K562 (cell line): ENCODE results near the gene CHST8. TPM values are rescaled to one million over a fixed set of nuclear protein-coding genes. Genes with fewer than 3 reads are reported as not detected.

Experiments
- ATAC-seq: fragments of 200-7000 bp; cut with Tn5 transposase; 3 replicates; pipeline ENCODE4 v1.9.1; 2020; ENCODE audit warnings: moderate library complexity
- BruUV-seq: library from RNA; stranded (reverse); fragments of 400-500 nt; replicated peaks from 2 replicates; lab custom pipeline; 2021; lab: Mats Ljungman, UMichigan
- CTCF ChIA-PET: fragments of 300-600 bp; formaldehyde crosslinking; extraction: SDS; loops from one replicate; lab custom pipeline; 2021; ENCODE audit warnings: low intra/inter-chr PET ratio; lab: Yijun Ruan, JAX
- POLR2A ChIA-PET: fragments of 300-600, 350-650 bp; sonication (Branson Sonifier 250); formaldehyde crosslinking; extraction: SDS; loops from one replicate; lab custom pipeline; 2021; ENCODE audit warnings: antibody characterized with exemption, inconsistent platforms; lab: Yijun Ruan, JAX
- DNase-seq, 4 experiments: peaks; one replicate each; pipeline versions ENCODE4 v3.0.0 to v3.0.0-alpha.2; 2011 to 2018; ENCODE audit warnings: low spot score in 3 of 4, mixed read lengths in 3 of 4; ENCODE audit errors: extremely low read depth in 1 of 4
- FAIRE-seq: peaks from 2 replicates; lab custom pipeline; 2011; peaks lifted over from hg19 to GRCh38; lab: Jason Lieb, UNC
- H2AFZ ChIP-seq: 2 replicates; pipeline ENCODE4 v1.6.0; 2011; ENCODE audit warnings: low read depth, low read length, control low read depth, inconsistent platforms
- H3K27ac ChIP-seq: fragments of 200-600 bp; 3 replicates; pipeline ENCODE4 v1.8.0; 2011; ENCODE audit warnings: low read depth, mild to moderate bottlenecking, control low read depth, inconsistent platforms, low read length, moderate library complexity, mixed read lengths; ENCODE audit errors: extremely low read depth
- H3K27me3 ChIP-seq, 2 experiments: fragments of 300-600 bp in 1 of 2; 2 replicates in 1 of 2; 3 replicates in 1 of 2; pipeline versions ENCODE4 v1.6.0 to v1.8.0; 2011; ENCODE audit warnings: inconsistent platforms in 2 of 2, low read length in 2 of 2, mild to moderate bottlenecking in 1 of 2, mixed read lengths in 1 of 2, moderate library complexity in 1 of 2; ENCODE audit not compliant: control insufficient read depth in 2 of 2, insufficient read depth in 2 of 2
- H3K36me3 ChIP-seq: fragments of 300-600 bp; 3 replicates; pipeline ENCODE4 v1.8.0; 2011; ENCODE audit warnings: mild to moderate bottlenecking, low read length, inconsistent platforms; ENCODE audit not compliant: control insufficient read depth, insufficient read depth
- H3K4me1 ChIP-seq, 2 experiments: fragments of 200-600 bp in 1 of 2; replicated peaks in 1 of 2; 2 replicates in 1 of 2; 3 replicates in 1 of 2; pipeline versions ENCODE4 v1.5.1 to v1.8.0; 2011; ENCODE audit warnings: inconsistent platforms in 2 of 2, low read length in 2 of 2, mild to moderate bottlenecking in 1 of 2, mixed read lengths in 1 of 2, moderate library complexity in 1 of 2; ENCODE audit not compliant: control insufficient read depth in 2 of 2, insufficient read depth in 2 of 2
- H3K4me2 ChIP-seq: 2 replicates; pipeline ENCODE4 v1.6.1; 2011; ENCODE audit warnings: low read length, control low read depth, inconsistent platforms, mixed read lengths; ENCODE audit not compliant: insufficient read depth
- H3K4me3 ChIP-seq: fragments of 200-600 bp; sonication (generic), shearing (Covaris generic); 2 replicates; pipeline ENCODE4 v1.5.1; 2016; ENCODE audit warnings: control low read depth, inconsistent platforms
- H3K79me2 ChIP-seq: fragments of 200-600 bp; 3 replicates; pipeline ENCODE4 v1.8.0; 2011; ENCODE audit warnings: low read length, inconsistent platforms; ENCODE audit not compliant: control insufficient read depth, insufficient read depth
- H3K9ac ChIP-seq, 2 experiments: 2 replicates each; pipeline versions ENCODE4 v1.6.0 to v1.6.1; 2011; ENCODE audit warnings: low read depth in 2 of 2, low read length in 2 of 2, control low read depth in 1 of 2, inconsistent platforms in 1 of 2, mild to moderate bottlenecking in 1 of 2, mixed read lengths in 1 of 2; ENCODE audit not compliant: insufficient read depth in 1 of 2
- H3K9me1 ChIP-seq: one replicate; pipeline ENCODE4 v1.6.0; 2011; ENCODE audit warnings: inconsistent platforms, mild to moderate bottlenecking, low read length, moderate library complexity; ENCODE audit not compliant: control insufficient read depth, insufficient read depth
- H3K9me3 ChIP-seq: replicated peaks from 2 replicates; pipeline ENCODE4 v1.5.1; 2011; ENCODE audit warnings: low read depth, low read length, inconsistent platforms; ENCODE audit not compliant: control insufficient read depth, insufficient read depth
- H4K20me1 ChIP-seq: replicated peaks from 2 replicates; pipeline ENCODE4 v1.6.1; 2011; ENCODE audit warnings: low read length, inconsistent platforms, mixed read lengths; ENCODE audit not compliant: control insufficient read depth, insufficient read depth
- CCNT2 ChIP-seq: IDR thresholded peaks from 2 replicates; pipeline ENCODE4 v1.6.1; 2011; ENCODE audit warnings: borderline replicate concordance, low read depth, mild to moderate bottlenecking, moderate library complexity, mixed read lengths, low read length; ENCODE audit not compliant: insufficient read length; ENCODE audit errors: extremely low read depth
- CXXC5 ChIP-seq: fragments of 250-450 bp; sonication (Bioruptor Pico); IDR thresholded peaks from 2 replicates; pipeline ENCODE4 v1.8.0; 2022; ENCODE audit warnings: inconsistent platforms, mild to moderate bottlenecking, moderate library complexity
- ELF4 ChIP-seq: fragments of 450-650 bp; formaldehyde crosslinking; IDR thresholded peaks from 2 replicates; pipeline ENCODE4 v1.4.0; 2022; ENCODE audit warnings: missing genetic modification characterization
- FOXJ3 ChIP-seq: sonication (generic); formaldehyde crosslinking; IDR thresholded peaks from 2 replicates; pipeline ENCODE4 v1.4.0; 2020; ENCODE audit warnings: mild to moderate bottlenecking, missing genetic modification reagents
- FOXP4 ChIP-seq: sonication (generic); formaldehyde crosslinking; IDR thresholded peaks from 2 replicates; pipeline ENCODE4 v1.8.0; 2022; ENCODE audit warnings: mild to moderate bottlenecking, missing genetic modification reagents, borderline replicate concordance
- NONO ChIP-seq, 2 experiments: fragments of 200-400 bp in 1 of 2; fragments of 450-650 bp in 1 of 2; formaldehyde crosslinking in 1 of 2; IDR thresholded peaks; 2 replicates each; pipeline ENCODE4 v1.6.1; 2017; ENCODE audit warnings: low read depth in 2 of 2, mild to moderate bottlenecking in 2 of 2, moderate library complexity in 2 of 2, low read length in 1 of 2
- SIRT6 ChIP-seq: IDR thresholded peaks from one replicate; pipeline ENCODE4 v1.6.1; 2012; ENCODE audit warnings: low read depth, mild to moderate bottlenecking, control low read depth, inconsistent platforms, low read length, moderate library complexity
- TOE1 ChIP-seq, 2 experiments: fragments of 450-650 bp in 1 of 2; sonication (generic) in 1 of 2; formaldehyde crosslinking in 1 of 2; IDR thresholded peaks; 2 replicates each; pipeline versions ENCODE4 v1.7.1 to v1.8.0; 2016 to 2022; ENCODE audit warnings: borderline replicate concordance in 2 of 2, mild to moderate bottlenecking in 2 of 2, antibody characterized with exemption in 1 of 2, inconsistent platforms in 1 of 2, low read depth in 1 of 2, missing genetic modification reagents in 1 of 2, moderate library complexity in 1 of 2
- ZBTB9 ChIP-seq: fragments of 450-650 bp; formaldehyde crosslinking; IDR thresholded peaks from 2 replicates; pipeline ENCODE4 v1.4.0; 2020; ENCODE audit warnings: mild to moderate bottlenecking, moderate library complexity
- WGBS: fragments of 100-300 bp; shearing (Covaris generic); methylation state at CpG from one replicate; pipeline ENCODE4 v1.1.6; 2016; ENCODE audit warnings: low coverage, mixed read lengths; ENCODE audit not compliant: insufficient coverage; ENCODE audit errors: missing lambda C conversion rate; 5-methylcytosine and 5-hydroxymethylcytosine counted together
- in situ Hi-C: fragments of 300-500 bp; cut with MboI; formaldehyde crosslinking; loops from 4 replicates; pipeline ENCODE4 v1.15.0; 2018; ENCODE audit warnings: inconsistent platforms, mixed read lengths
- intact Hi-C: fragments of 100-400 bp; cut with micrococcal nuclease; formaldehyde crosslinking; loops from 2 replicates; pipeline ENCODE4 v1.14.2; 2022
- polyA plus RNA-seq, 8 experiments: library from polyadenylated mRNA; depleted of rRNA in 4 of 8; stranded (reverse) in 5 of 8; unstranded in 3 of 8; fragments of >200 nt; fragmentation: Nextera tagmentation in 2 of 8; fragmentation: Illumina TruSeq in 1 of 8; extraction: Ambion mirVana in 2 of 8; extraction: Trizol in 1 of 8; gene quantifications; 2 replicates each; pipeline versions ENCODE4 v1.2.1 to v1.2.3, GENCODE V29; 2011 to 2014; ENCODE audit warnings: inconsistent platforms in 1 of 8, missing spikeins in 1 of 8
- total RNA-seq, 7 experiments: library from RNA; depleted of rRNA in 6 of 7; stranded (reverse); fragments of >200 nt in 6 of 7; fragmentation: Illumina TruSeq in 2 of 7; extraction: Trizol in 2 of 7; gene quantifications; 2 replicates each; pipeline versions ENCODE4 v1.2.1 to v1.2.3, GENCODE V29; 2011 to 2021; ENCODE audit warnings: low replicate concordance in 1 of 7

Gene CHST8
- total and polyA plus RNA-seq, 9 of the 15 experiments (the other 6 are each of a cell fraction or from before 2014, with no cell fraction given): 0.11 TPM; not detected in 8

GRCh38 chr19:33808399-33808798 is 186.6 kb downstream of the CHST8 start:
- ATAC-seq: no peak
- CTCF ChIA-PET: no interaction called here
- Histone ChIP-seq H3K27me3 (no peaks in the 10 kb centered on the region), H4K20me1 (no peaks in the 10 kb centered on the region), H3K4me2 (no peak overlapping the region), H3K27ac (no peak overlapping the region), H3K9me1 (no peaks in the 10 kb centered on the region)
- TF ChIP-seq CCNT2: no peak
- TF ChIP-seq FOXJ3: no peak
- no peak for TF ChIP-seq TOE1 (IDR thresholded peaks at IDR 0.05; ENCODE audit: borderline replicate concordance)
- TF ChIP-seq TOE1 (CRISPR knock-in tag; IDR thresholded peaks at IDR 0.05; ENCODE audit: borderline replicate concordance, low read depth): no peak
- TF ChIP-seq CXXC5: no peak
- no peak for TF ChIP-seq FOXP4 (CRISPR knock-in tag)
- no peak for TF ChIP-seq ELF4
- no peak for TF ChIP-seq SIRT6
- no peak for TF ChIP-seq NONO (IDR thresholded peaks at IDR 0.05; ENCODE audit: low read depth in 2 of 2, low read length in 1 of 2)
- no peak for TF ChIP-seq ZBTB9
- TF ChIP-seq, all 486 proteins: peak for 0
- in situ Hi-C loops: no loop called here
- Histone ChIP-seq H3K9me3 (no peaks in the 10 kb centered on the region), H3K9ac (no peak overlapping the region), H3K36me3 (peaks cover 72% of the 10 kb centered on the region; the same call in 2 of the 3 replicates), H3K4me1 (no peaks in the 10 kb centered on the region), H3K4me3 (no peak overlapping the region), H3K79me2 (no peaks in the 10 kb centered on the region; the same call in 2 of the 3 replicates), H2AFZ (no peak overlapping the region)
- POLR2A ChIA-PET: no interaction called here
- WGBS: 75% methylated on average over 1 of the region's 1 CpG
- DNase-seq (no peak), FAIRE-seq (no peak)
- BruUV-seq: no TSS peak
- intact Hi-C loops: no loop called here
